Activated T-helper 2 cell treated with anti-CD3 and anti-CD28 coated beads, Interferon-gamma antibody, Interleukin-2, Interleukin-4, amounts not matched to agents 10 μg/mL and 5 μg/mL and 100 μg/mL, durations not matched to agents 14 hours and 24 hours and 36 hours (primary cell): ENCODE results near the gene LRRC9. TPM values are rescaled to one million over a fixed set of nuclear protein-coding genes. Genes with fewer than 3 reads are reported as not detected.

Source experiments
- DNase-seq: peaks from one replicate; pipeline ENCODE4 v3.0.0; 2021; ENCODE audit warnings: low spot score
- H3K27ac Mint-ChIP-seq: one replicate; pipeline ENCODE4 v1.8.0; 2021; ENCODE audit warnings: mixed read lengths
- H3K27me3 Mint-ChIP-seq: one replicate; pipeline ENCODE4 v1.8.0; 2021; ENCODE audit warnings: low read depth, mixed read lengths
- H3K36me3 Mint-ChIP-seq: one replicate; pipeline ENCODE4 v1.8.0; 2021; ENCODE audit warnings: low read depth, mixed read lengths
- H3K4me1 Mint-ChIP-seq: one replicate; pipeline ENCODE4 v1.8.0; 2021; ENCODE audit warnings: low read depth, mixed read lengths
- H3K4me3 Mint-ChIP-seq: one replicate; pipeline ENCODE4 v1.8.0; 2021; ENCODE audit warnings: low read depth, mild to moderate bottlenecking, moderate library complexity, mixed read lengths
- H3K9me3 Mint-ChIP-seq: one replicate; pipeline ENCODE4 v1.8.0; 2021; ENCODE audit warnings: mixed read lengths
- intact Hi-C: fragments of 100-400 bp; cut with micrococcal nuclease; formaldehyde crosslinking; loops from one replicate; pipeline ENCODE4 v1.15.1; 2023
- total RNA-seq: library from RNA; stranded (reverse); gene quantifications from 2 replicates; pipeline ENCODE4 v1.2.3, GENCODE V29; 2022

LRRC9 gene
- total RNA-seq, 1 donor from 2014 or later, result not detected

DNA sequence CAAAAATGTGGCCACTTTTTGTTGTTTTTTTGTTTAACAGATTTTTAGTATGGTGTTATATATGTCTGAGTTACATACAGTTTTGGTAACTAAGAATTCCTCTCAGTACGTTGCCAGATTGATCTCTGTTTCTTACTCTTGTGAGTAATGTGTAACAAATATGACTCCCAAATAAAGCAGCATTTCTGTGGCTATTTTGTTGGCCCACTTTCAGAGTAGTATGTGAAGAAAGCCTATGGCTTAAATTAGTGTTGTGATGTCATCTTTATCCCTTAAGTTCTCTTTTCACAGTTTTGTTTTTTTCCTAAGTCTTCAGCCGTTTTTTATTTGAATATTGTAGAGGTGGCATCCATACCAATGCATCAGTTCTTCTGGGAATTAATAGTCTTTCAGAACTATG lies 182.4 kb downstream of the LRRC9 start:
- peaks cover 21% of the 10 kb centered on the region for H3K4me1 Mint-ChIP-seq
- intact Hi-C loops, result no loop called here
- no peaks in the 10 kb centered on the region for H3K27me3 Mint-ChIP-seq
- no peaks in the 10 kb centered on the region for H3K9me3 Mint-ChIP-seq
- no peak overlapping the region for H3K4me3 Mint-ChIP-seq
- no peak overlapping the region for H3K27ac Mint-ChIP-seq
- DNase-seq, result no peak
- H3K36me3 Mint-ChIP-seq, result peaks cover 40% of the 10 kb centered on the region

GRCh38 chr14:60106339-60106738 lies 186.4 kb downstream of the LRRC9 start:
- intact Hi-C loops, result no loop called here
- DNase-seq, result no peak
- Mint-ChIP-seq H3K4me3 (no peak overlapping the region), H3K9me3 (no peaks in the 10 kb centered on the region), H3K36me3 (peaks cover 39% of the 10 kb centered on the region), H3K27me3 (no peaks in the 10 kb centered on the region), H3K27ac (no peak overlapping the region), H3K4me1 (peaks cover 19% of the 10 kb centered on the region)

DNA sequence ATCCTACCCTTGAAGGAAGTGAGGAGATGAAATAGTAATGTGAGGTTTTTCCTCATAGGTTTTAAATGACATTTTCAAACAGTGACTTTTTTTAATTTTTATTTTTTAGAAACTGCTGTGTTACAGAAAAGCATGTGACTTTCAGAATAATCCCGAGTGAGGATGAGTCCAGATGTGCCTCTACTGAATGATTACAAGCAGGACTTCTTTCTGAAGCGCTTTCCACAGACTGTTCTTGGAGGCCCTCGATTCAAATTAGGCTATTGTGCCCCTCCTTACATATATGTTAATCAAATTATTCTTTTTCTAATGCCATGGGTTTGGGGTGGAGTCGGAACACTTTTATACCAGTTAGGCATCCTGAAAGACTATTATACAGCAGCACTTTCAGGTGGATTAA lies 187.5 kb downstream of the LRRC9 start:
- intact Hi-C loops, result no loop called here
- H3K4me1 Mint-ChIP-seq, result peaks cover 21% of the 10 kb centered on the region
- DNase-seq, result no peak
- H3K4me3 Mint-ChIP-seq, result no peak overlapping the region
- H3K27ac Mint-ChIP-seq, result no peak overlapping the region
- H3K27me3 Mint-ChIP-seq, result no peaks in the 10 kb centered on the region
- H3K9me3 Mint-ChIP-seq, result no peaks in the 10 kb centered on the region
- H3K36me3 Mint-ChIP-seq, result peaks cover 43% of the 10 kb centered on the region

DNA sequence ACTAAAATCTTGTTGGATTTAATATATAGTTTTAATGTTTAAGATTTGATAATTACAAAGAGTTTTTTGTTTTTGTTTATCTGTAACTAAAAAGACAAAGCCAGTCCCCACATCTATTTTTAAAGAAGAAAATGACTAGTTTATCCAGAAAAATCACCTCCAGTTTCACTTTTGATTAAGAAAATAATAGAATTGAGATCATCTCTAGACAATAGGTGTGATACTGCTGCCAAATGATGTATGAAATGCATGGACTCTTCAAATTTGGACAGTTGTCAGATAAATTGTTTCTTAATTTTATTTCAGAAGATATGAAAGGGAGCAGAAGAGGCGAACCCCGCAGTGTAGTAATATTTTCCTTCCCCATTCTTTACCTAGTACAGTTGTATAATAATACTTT lies 191.8 kb downstream of the LRRC9 start:
- H3K4me3 Mint-ChIP-seq, result no peak overlapping the region
- H3K36me3 Mint-ChIP-seq, result peaks cover 48% of the 10 kb centered on the region
- peaks cover 24% of the 10 kb centered on the region for H3K4me1 Mint-ChIP-seq
- H3K27ac Mint-ChIP-seq, result no peak overlapping the region
- DNase-seq, result no peak
- H3K9me3 Mint-ChIP-seq, result no peaks in the 10 kb centered on the region
- no peaks in the 10 kb centered on the region for H3K27me3 Mint-ChIP-seq
- intact Hi-C loops, result no loop called here

Other genes with a start within 250 kb of the LRRC9 start
- gene RTN1, start 49.4 kb upstream of the LRRC9 start, total RNA-seq, result not detected in 2 replicates
- gene PCNX4, start 171.8 kb downstream of the LRRC9 start, total RNA-seq, result 38.8 and 46.3 TPM in 2 replicates
- 52.9 and 55.8 TPM in 2 replicates for gene DHRS7, start 245.3 kb downstream of the LRRC9 start, total RNA-seq